ENCODE data around the gene COA8.

Gene COA8

GRCh38 chr14:103558071-103558882 lies 4.5 kb upstream of the COA8 start:
- TF ChIP-seq CEBPB (IDR thresholded peaks at IDR 0.05) (0 out of 2 replicates have a peak, but pooled peaks have one; percentile 3), RAD21 (IDR thresholded peaks at IDR 0.05; ENCODE audit: low read depth) (no peak), REST (IDR thresholded peaks at IDR 0.05; ENCODE audit: low read depth) (no peak), YY1 (IDR thresholded peaks at IDR 0.05; ENCODE audit: low read depth) (no peak), EP300 (IDR thresholded peaks at IDR 0.05; ENCODE audit: borderline replicate concordance) (peak; percentile 60; the same call in 1 of the 2 replicates), MAX (IDR thresholded peaks at IDR 0.05) (peak; percentile 81), ZBTB7A (IDR thresholded peaks at IDR 0.05; ENCODE audit: low read depth) (no peak), TAF1 (IDR thresholded peaks at IDR 0.05; ENCODE audit: low read depth) (no peak), FOXM1 (IDR thresholded peaks at IDR 0.05; ENCODE audit: borderline replicate concordance, low read depth) (no peak), CREB1 (IDR thresholded peaks at IDR 0.05; ENCODE audit: low read depth) (peak; percentile 23; the same call in 1 of the 2 replicates), TEAD4 (IDR thresholded peaks at IDR 0.05) (peak; percentile 76), USF1 (IDR thresholded peaks at IDR 0.05) (peak; percentile 33), NFIC (IDR thresholded peaks at IDR 0.05) (0 out of 2 replicates have a peak, but pooled peaks have one; percentile 21), TCF12 (IDR thresholded peaks at IDR 0.05; ENCODE audit: low read depth) (peak; percentile 82), EGR1 (IDR thresholded peaks at IDR 0.05) (no peak)

- TF ChIP-seq ZBTB7A (IDR thresholded peaks at IDR 0.05; ENCODE audit: low read depth) (no peak), EP300 (IDR thresholded peaks at IDR 0.05; ENCODE audit: borderline replicate concordance) (no peak), CEBPB (IDR thresholded peaks at IDR 0.05) (no peak), EGR1 (IDR thresholded peaks at IDR 0.05) (no peak), CREB1 (IDR thresholded peaks at IDR 0.05; ENCODE audit: low read depth) (no peak), FOXM1 (IDR thresholded peaks at IDR 0.05; ENCODE audit: borderline replicate concordance, low read depth) (no peak), USF1 (IDR thresholded peaks at IDR 0.05) (no peak), TAF1 (IDR thresholded peaks at IDR 0.05; ENCODE audit: low read depth) (no peak), NFIC (IDR thresholded peaks at IDR 0.05) (no peak), TEAD4 (IDR thresholded peaks at IDR 0.05) (no peak)
Observed at GRCh38 chr14:103559766-103560165, 3.0 kb upstream of the COA8 start.

- TF ChIP-seq CREB1 (IDR thresholded peaks at IDR 0.05; ENCODE audit: low read depth): no peak
- TF ChIP-seq REST (IDR thresholded peaks at IDR 0.05; ENCODE audit: low read depth): no peak
- TF ChIP-seq NFIC (IDR thresholded peaks at IDR 0.05): no peak
- no peak for TF ChIP-seq FOXM1 (IDR thresholded peaks at IDR 0.05; ENCODE audit: borderline replicate concordance, low read depth)
- TF ChIP-seq TAF1 (IDR thresholded peaks at IDR 0.05; ENCODE audit: low read depth): no peak
- no peak for TF ChIP-seq YY1 (IDR thresholded peaks at IDR 0.05; ENCODE audit: low read depth)
- no peak for TF ChIP-seq EP300 (IDR thresholded peaks at IDR 0.05; ENCODE audit: borderline replicate concordance)
- TF ChIP-seq RAD21 (IDR thresholded peaks at IDR 0.05; ENCODE audit: low read depth): no peak
Observed at GRCh38 chr14:103560691-103561090, 2.1 kb upstream of the COA8 start.

- 0 out of 2 replicates have a peak, but pooled peaks have one; percentile 2 for TF ChIP-seq TAF1 (IDR thresholded peaks at IDR 0.05; ENCODE audit: low read depth)
- TF ChIP-seq MAX (IDR thresholded peaks at IDR 0.05): no peak; the same call in 1 of the 2 replicates
- no peak for TF ChIP-seq EGR1 (IDR thresholded peaks at IDR 0.05)
Observed at GRCh38 chr14:103561381-103562178, 1.2 kb upstream of the COA8 start.

- TF ChIP-seq TEAD4 (IDR thresholded peaks at IDR 0.05) (no peak), TCF12 (IDR thresholded peaks at IDR 0.05; ENCODE audit: low read depth) (no peak), FOXM1 (IDR thresholded peaks at IDR 0.05; ENCODE audit: borderline replicate concordance, low read depth) (no peak), CEBPB (IDR thresholded peaks at IDR 0.05) (no peak), YY1 (IDR thresholded peaks at IDR 0.05; ENCODE audit: low read depth) (no peak), RAD21 (IDR thresholded peaks at IDR 0.05; ENCODE audit: low read depth) (no peak), NFIC (IDR thresholded peaks at IDR 0.05) (0 out of 2 replicates have a peak, but pooled peaks have one; percentile 27)
Observed at GRCh38 chr14:103562179-103562428, 656 bp upstream of the COA8 start.

Measured in Ishikawa (cell line).